Limb (tissue), 2 donors: ENCODE measurements around the gene TC2N.
"Not testable (repeated sequence)": the region's sequence is repeated elsewhere in the genome, so short reads cannot be mapped to it uniquely, and the experiment has no call there.

Source experiments
- DNase-seq, 2 donors: peaks; one replicate each; pipeline ENCODE4 v3.0.0-alpha.2; 2016; ENCODE audit errors: extremely low spot score in 2 of 2

The TC2N gene

GRCh38 chr14:91835197-91835919 lies 32.0 kb downstream of the TC2N start:
- DNase-seq = no peak

DNA sequence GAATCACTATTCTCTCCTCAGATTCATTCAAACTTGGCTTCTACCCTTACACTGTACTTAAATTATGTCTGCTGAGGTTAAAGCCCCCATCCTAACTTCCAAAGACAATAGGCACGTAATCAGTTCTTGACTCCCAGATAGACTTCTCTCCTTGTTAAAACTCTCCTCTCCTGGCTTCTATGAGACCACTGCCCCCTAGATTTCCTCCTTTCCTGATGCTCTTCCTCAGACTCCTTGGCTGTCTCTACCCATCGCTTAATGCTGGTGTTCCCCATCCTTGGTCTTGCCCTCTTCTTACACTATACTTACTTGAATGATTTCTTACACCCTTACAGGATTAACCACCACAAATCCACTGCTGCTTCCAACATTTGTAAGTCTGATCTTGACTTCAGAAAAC lies 32.8 kb downstream of the TC2N start:
- DNase-seq = no peak

DNA sequence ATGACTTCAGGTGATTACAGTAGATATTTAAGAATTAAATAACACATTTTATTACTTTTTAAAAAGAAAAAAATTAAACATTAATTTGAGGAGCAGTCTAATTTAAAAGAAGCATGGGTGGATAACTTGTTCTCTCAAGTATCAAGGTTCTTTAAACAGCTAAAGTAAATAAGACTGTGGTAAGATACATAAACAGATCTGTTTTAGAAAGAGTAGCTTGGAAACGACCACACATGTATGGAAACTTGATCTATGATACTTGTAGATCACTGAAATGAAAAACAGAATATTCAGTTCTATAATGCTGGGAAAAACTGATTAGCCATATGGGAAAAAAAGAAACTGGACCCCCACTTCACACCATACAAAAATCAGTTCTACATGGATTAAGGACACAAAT lies 36.0 kb downstream of the TC2N start:
- no peak for DNase-seq

GRCh38 chr14:91830777-91831176 lies 36.6 kb downstream of the TC2N start:
- no peak for DNase-seq

DNA sequence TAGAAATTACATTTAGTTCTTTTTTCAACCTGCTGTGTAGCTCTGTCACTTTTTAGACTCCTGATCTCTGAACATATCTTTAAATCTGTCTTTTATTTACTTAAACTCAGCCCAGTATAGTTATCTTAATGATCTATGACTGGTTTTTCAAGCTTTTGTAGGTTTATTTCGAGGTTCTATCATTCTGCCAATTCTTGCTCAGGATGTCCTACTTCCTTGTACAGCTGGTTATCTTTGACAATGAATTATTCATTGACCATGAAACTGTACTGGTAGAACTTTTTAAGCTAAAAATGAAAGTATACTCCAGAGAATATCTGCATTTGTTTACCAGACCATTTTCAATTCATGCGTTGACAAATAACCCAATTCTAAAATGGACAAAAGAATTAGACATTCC lies 37.8 kb downstream of the TC2N start:
- DNase-seq = no peak

DNA sequence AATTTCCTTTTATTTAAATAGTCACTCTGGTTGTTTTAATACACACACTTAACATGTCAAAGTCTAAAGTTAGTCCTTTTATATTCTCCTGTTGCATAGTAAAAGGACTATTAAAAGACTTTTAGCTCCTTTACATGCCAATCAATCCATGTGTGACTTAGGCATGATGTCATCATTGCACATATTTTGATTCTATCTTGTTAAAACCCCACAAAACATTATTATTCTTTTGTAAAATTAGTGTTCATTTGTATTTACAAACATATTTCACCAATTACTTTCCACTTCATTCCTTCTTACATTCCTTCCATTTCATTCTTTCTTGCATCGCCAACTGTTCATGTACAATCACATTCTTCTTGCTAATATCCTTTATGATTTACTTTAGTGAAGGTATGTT lies 39.6 kb downstream of the TC2N start:
- no peak for DNase-seq

- no peak for DNase-seq
These were observed 49.6 kb downstream of the TC2N start for GRCh38 chr14:91817566-91818325.

- DNase-seq = no peak
These were observed 53.0 kb downstream of the TC2N start for GRCh38 chr14:91814317-91814716.

DNA sequence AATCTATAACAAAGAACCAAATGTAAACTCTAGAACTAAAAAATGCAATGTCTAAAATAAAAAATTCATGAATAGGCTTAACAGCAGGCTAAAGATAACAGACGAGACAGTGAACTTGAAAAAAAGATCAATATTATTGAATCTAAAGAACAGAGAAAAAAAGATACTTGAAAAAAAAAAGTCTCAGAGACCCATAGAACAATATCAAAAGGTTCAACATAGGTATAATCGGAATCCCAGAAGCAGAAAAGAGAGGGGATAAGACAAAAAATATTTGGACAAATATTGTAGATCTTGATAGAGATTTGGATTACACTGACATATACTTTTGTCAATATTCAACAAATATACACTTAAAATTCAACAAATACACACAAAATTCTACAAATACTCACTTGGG lies 56.6 kb downstream of the TC2N start:
- DNase-seq = no peak

DNA sequence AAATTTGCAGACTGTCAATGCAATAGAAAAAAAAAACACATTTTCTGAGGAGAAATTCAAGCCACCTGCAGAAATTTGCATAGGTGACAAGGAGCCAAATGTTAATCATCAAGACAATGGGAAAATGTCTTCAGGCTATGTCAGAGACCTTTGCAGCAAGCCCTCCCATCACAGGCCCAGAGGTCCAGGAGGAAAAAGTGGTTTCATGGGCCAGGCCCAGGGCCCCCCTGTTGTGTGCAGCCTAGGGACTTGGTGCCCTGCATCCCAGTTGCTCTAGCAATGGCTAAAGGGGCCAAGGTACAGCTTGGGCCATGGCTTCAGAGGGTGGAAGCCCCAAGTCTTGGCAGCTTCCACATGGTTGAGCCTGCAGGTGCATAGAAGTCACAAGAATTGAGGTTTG lies 60.6 kb downstream of the TC2N start:
- no peak for DNase-seq

DNA sequence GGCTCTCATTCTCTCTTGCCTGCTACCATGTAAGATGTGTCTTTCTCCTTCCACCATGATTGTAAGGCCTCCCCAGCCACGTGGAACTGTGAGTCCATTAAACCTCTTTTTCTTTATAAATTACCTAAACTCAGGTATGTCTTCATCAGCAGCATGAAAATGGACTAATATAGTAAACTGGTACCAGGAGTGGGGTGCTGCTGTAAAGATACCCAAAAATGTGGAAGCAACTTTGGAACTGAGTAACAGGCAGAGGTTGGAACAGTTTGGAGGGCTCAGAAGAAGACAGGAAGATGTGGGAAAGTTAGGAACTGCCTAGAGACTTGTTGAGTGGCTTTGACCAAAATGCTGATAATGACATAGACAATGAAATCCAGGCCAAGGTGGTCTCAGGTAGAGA lies 61.2 kb downstream of the TC2N start:
- not testable (repeated sequence) for DNase-seq

DNA sequence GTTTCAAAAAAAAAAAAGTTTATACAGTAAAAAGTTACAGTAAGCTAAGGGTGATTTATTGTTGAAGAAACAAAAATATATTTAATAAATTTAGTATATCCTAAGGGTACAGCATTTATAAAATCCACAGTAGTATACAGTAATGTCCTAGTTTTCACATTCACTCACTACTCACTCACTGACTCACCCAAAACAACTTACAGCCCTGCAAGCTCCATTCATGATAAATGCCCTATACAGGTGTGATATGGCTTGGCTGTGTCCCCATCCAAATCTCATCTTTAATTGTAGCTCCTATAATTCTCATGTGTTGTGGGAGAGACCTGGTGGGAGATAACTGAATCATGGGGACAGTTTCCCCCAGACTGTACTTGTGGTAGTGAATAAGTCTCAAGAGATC lies 61.7 kb downstream of the TC2N start:
- no peak for DNase-seq

DNA sequence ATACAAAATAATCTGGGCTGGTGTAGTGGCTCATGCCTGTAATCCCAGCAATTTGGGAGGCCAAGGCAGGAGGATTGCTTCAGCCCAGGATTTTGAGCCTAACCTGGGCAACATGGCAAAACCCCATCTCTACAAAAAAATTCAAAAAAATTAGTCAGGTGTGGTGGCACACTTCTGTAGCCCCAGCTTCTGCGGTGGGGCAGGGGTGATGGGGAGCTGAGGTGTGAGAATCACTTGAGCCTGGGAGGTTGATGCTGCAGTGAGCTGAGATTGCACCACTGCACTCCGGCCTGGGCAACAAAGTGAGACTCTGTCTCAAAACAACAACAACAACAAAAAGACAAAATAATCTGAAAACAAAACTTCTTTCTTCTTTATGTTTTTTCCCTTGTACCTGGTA lies 66.0 kb downstream of the TC2N start:
- no peak for DNase-seq

- no peak for DNase-seq
These were observed 70.6 kb downstream of the TC2N start for GRCh38 chr14:91796617-91797347.

DNA sequence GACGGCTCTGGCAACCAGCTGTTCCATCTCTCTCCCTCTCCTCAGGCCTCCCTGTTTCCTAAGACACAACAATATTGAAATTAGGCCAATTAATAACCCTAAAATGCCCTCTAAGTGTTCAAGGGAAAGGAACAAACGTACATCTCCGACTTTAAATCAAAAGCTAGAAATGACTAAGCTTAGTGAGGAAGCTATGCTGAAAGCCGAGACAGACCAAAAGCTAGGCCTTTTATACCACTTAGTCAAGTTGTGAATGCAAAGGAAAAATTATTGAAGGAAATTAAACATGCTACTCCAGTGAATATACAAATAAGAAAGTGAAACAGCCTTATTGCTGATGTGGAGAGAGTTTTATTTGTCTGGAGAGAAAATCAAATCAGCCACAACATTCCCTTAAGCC lies 73.6 kb downstream of the TC2N start:
- DNase-seq = no peak

GRCh38 chr14:91786188-91786587 lies 81.1 kb downstream of the TC2N start:
- DNase-seq = no peak

DNA sequence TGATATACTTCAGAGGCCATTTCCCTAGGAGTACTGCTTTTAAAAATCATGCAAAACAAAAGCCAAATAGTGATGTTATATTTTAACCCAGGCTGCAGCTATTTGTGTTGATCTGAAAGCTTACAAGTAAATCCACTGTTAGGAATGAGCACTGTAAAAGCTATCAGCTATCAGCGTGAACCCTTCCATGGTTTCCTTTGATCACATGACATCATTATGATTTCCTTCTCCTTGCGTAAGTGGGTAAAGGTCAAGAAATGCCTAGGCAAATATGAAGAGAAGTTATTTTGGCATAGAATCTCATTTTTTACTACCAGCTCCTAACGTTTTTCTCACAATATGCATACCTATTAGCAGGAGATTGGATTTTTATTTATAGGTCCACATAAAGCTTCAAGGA lies 86.9 kb downstream of the TC2N start:
- no peak for DNase-seq

DNA sequence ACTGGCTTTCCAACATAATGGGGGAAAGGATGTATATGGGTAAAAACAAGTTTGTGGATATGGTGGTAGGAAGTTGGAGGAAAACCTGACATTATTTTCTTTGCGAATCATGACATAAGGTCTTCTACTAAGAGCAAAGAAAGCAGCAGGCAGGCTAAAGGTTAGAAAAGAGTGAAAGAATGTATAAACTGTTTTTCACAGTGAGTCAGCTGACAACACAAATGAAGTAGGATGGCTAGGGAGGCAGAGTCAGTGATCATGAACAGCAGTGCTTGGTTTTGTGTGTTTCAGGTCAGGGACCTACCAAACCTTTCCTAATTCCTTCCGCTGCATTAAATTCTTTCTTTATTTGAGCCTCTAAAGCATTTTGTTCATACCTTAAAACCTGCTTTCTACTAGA lies 89.1 kb downstream of the TC2N start:
- DNase-seq = no peak

DNA sequence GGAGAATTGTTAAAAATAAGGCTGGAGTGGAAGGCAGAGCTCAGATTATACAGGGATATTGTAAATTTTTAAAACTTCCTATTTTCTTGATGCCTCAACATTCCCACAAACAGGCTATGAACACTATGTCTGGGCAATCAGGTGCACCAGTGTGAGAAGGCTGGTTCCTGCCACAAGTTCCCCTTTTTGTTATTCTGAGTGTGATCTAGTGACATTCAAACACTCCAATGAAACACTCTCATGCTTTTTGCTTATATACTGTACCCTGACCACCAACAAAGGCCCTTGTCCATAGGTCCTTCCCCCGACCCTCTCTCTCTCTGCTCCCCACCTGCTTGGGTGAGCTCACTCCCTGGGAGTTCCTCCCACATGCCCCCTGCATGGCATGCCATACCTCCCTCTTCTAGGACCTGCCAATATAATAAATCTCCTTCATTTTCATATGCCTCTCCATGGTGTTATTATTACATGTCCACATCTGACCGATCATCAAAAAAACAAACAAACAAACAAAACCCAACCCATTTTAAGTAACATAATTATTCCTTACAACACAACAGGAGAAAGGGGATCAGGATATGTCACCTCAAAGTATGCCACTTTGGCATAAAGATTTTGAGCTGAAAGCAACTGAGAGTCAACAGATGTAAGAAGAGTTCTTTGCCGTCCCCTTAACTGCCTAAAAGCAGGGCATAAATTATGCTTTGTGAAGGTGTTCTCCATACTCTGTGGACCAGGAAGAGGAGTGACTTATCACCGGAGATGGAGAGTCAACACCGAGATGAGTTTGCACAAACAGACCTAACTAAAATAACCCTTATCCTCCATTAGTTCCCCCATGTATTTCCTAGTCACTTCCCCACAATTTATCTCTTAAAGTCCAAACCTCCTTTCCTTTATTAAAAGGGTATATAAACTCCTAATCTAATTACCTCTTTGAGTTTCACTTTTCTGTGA lies 92.9 kb downstream of the TC2N start:
- no peak for DNase-seq

DNA sequence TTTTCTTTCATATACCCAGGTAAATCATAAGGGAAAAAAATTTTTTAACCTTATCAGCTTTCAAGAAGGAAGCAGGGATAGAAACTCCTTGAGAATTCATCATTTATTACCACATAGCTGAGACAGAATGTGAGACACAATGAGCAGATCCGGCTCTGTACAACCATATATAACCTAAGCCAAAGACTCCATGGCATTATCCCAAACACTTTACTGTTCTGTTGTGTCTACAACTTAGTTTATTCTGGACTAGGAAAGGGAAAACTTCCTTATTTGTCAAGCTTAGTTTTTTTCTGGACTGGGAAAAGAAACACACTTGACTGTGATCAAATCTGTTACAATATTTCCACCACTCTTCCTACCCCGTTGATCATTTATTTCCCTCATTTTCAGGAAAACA lies 97.2 kb downstream of the TC2N start:
- DNase-seq = no peak

DNA sequence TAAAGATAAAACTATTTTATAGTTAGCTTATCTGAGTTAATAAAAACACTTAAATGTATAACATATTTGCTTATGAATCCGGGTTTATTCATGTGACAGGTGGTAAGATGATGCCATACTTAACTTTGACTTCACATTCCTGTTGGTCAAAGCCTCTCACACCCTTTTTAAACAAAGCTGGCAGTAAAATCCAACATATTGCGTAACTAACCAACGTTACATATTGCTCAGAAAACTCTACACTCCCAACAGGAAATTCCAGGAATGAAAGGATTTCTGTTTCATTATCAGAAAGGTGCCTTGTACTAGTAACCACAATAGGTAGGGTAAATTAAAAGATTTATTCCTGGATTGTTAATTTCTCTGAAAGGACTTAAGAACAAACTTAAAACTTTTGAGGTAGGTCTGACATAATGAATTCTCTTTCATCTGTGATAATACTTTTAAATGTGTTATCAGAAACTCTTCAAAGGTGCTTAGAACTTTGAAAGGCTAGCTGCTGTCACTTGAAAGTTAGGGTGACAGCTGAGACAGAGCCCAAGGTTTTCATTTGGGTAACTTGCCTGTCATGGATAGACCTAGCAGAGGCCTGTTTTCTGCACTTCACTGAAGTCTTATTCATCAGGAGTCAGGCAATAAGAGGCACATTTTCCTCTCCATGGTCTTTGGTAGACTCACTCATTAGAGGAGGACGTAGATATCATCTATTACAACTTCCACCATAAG lies 111.6 kb downstream of the TC2N start:
- no peak for DNase-seq
